ENCODE measurements around the gene C1R. TPM values are rescaled to one million over a fixed set of nuclear protein-coding genes. Genes with fewer than 3 reads are reported as not detected.

The C1R gene
- total RNA-seq, 1 experiment from 2014 or later: 1.3 TPM

GRCh38 chr12:7072035-7072434 lies 20.2 kb downstream of the C1R start:
- TF ChIP-seq REST (IDR thresholded peaks at IDR 0.05; ENCODE audit: insufficient read depth in 1 of 2, low read depth in 2 of 2, low read length in 1 of 2): no peak
- TF ChIP-seq TCF7L2 (IDR thresholded peaks at IDR 0.05; ENCODE audit: low read depth, low read length): no peak
- TF ChIP-seq SIN3A (IDR thresholded peaks at IDR 0.05; ENCODE audit: borderline replicate concordance, insufficient read depth, low read depth, low read length): no peak
- no peak for TF ChIP-seq POLR2AphosphoS5 (IDR thresholded peaks at IDR 0.05; ENCODE audit: low read depth, low read length)
- TF ChIP-seq, protein P1, sequence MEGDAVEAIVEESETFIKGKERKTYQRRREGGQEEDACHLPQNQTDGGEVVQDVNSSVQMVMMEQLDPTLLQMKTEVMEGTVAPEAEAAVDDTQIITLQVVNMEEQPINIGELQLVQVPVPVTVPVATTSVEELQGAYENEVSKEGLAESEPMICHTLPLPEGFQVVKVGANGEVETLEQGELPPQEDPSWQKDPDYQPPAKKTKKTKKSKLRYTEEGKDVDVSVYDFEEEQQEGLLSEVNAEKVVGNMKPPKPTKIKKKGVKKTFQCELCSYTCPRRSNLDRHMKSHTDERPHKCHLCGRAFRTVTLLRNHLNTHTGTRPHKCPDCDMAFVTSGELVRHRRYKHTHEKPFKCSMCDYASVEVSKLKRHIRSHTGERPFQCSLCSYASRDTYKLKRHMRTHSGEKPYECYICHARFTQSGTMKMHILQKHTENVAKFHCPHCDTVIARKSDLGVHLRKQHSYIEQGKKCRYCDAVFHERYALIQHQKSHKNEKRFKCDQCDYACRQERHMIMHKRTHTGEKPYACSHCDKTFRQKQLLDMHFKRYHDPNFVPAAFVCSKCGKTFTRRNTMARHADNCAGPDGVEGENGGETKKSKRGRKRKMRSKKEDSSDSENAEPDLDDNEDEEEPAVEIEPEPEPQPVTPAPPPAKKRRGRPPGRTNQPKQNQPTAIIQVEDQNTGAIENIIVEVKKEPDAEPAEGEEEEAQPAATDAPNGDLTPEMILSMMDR (IDR thresholded peaks at IDR 0.05): no peak
- Histone ChIP-seq H3K4me1 (ENCODE audit: control insufficient read depth, insufficient read depth, low read length) (no peaks in the 10 kb centered on the region), H3K9me3 (ENCODE audit: control insufficient read depth, insufficient read depth, low read depth, low read length) (no peaks in the 10 kb centered on the region), H3K27ac (ENCODE audit: low read length) (no peak overlapping the region), H3K27me3 (ENCODE audit: control insufficient read depth, insufficient read depth, low read length) (no peaks in the 10 kb centered on the region), H3K4me3 (ENCODE audit: low read depth in 2 of 2, low read length in 2 of 2) (no peak overlapping the region), H3K36me3 (ENCODE audit: control insufficient read depth, insufficient read depth, low read length) (no peaks in the 10 kb centered on the region)
- POLR2A ChIA-PET: no interaction called here
- CTCF ChIA-PET: no interaction called here
- BruUV-seq (replicated peaks): no TSS peak
- ATAC-seq: no peak
- no peak for DNase-seq (ENCODE audit: low read depth, low spot score)
- intact Hi-C loops (cut with micrococcal nuclease; ENCODE audit: unreplicated experiment): no loop called here
- in situ Hi-C loops (cut with HindIII; ENCODE audit: low pct_unique_long_range_greater_than_20kb, low sequenced_read_pairs): no loop called here

DNA sequence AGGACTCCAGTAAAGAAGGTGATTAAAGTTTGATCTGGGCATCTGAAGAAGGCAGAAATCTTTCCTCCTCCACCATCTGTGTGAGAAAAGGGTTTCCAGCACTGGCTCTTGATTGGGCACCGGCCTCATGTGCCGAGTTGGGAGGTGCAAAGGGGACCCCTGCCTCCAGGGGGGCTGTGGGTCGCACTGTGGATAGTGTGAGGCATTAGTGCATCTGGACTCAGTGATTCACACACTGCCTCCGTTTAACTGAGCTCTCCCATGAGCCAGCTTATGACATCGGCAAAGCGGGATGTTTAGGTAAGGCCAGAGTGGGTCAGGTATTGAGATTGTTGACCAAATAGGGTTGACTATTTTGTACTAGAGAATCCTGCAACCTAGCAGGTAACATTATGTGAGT lies 22.9 kb downstream of the C1R start:
- ATAC-seq: no peak
- no peaks in the 10 kb centered on the region for H3K36me3 ChIP-seq (ENCODE audit: control insufficient read depth, insufficient read depth, low read length)
- intact Hi-C loops (cut with micrococcal nuclease; ENCODE audit: unreplicated experiment): no loop called here
- ChIA-PET POLR2A (no interaction called here), CTCF (interaction anchor here (0.5 kb wide), 1 partner anchor 15 kb away, joined by 3 read pairs; no protein-coding TSS in a partner anchor)
- TF ChIP-seq REST (IDR thresholded peaks at IDR 0.05; ENCODE audit: insufficient read depth in 1 of 2, low read depth in 2 of 2, low read length in 1 of 2) (no peak), POLR2AphosphoS5 (IDR thresholded peaks at IDR 0.05; ENCODE audit: low read depth, low read length) (no peak), TCF7L2 (IDR thresholded peaks at IDR 0.05; ENCODE audit: low read depth, low read length) (no peak), SIN3A (IDR thresholded peaks at IDR 0.05; ENCODE audit: borderline replicate concordance, insufficient read depth, low read depth, low read length) (no peak)
- TF ChIP-seq, protein P1 (IDR thresholded peaks at IDR 0.05): no peak
- no peaks in the 10 kb centered on the region for H3K4me1 ChIP-seq (ENCODE audit: control insufficient read depth, insufficient read depth, low read length)
- H3K27me3 ChIP-seq (ENCODE audit: control insufficient read depth, insufficient read depth, low read length): no peaks in the 10 kb centered on the region
- in situ Hi-C loops (cut with HindIII; ENCODE audit: low pct_unique_long_range_greater_than_20kb, low sequenced_read_pairs): no loop called here
- H3K4me3 ChIP-seq (ENCODE audit: low read depth in 2 of 2, low read length in 2 of 2): no peak overlapping the region
- H3K27ac ChIP-seq (ENCODE audit: low read length): no peak overlapping the region
- H3K9me3 ChIP-seq (ENCODE audit: control insufficient read depth, insufficient read depth, low read depth, low read length): no peaks in the 10 kb centered on the region
- DNase-seq (ENCODE audit: low read depth, low spot score): no peak
- no TSS peak for BruUV-seq (replicated peaks)

All from Panc1 (cell line).